NCI-H82 treated with DMSO at 0.1 percent for 48 hours (cell line): ENCODE data around the gene PORCN.
A peak's percentile ranks its signal among the peaks of the same experiment; 100 is the strongest.
"Not testable (repeated sequence)": the region's sequence is repeated elsewhere in the genome, so short reads cannot be mapped to it uniquely, and the experiment has no call there.

Source experiments
- DNase-seq: peaks from one replicate; lab custom pipeline; 2025; ENCODE audit not compliant: unreplicated experiment; lab: John Stamatoyannopoulos, UW

Gene PORCN

DNA sequence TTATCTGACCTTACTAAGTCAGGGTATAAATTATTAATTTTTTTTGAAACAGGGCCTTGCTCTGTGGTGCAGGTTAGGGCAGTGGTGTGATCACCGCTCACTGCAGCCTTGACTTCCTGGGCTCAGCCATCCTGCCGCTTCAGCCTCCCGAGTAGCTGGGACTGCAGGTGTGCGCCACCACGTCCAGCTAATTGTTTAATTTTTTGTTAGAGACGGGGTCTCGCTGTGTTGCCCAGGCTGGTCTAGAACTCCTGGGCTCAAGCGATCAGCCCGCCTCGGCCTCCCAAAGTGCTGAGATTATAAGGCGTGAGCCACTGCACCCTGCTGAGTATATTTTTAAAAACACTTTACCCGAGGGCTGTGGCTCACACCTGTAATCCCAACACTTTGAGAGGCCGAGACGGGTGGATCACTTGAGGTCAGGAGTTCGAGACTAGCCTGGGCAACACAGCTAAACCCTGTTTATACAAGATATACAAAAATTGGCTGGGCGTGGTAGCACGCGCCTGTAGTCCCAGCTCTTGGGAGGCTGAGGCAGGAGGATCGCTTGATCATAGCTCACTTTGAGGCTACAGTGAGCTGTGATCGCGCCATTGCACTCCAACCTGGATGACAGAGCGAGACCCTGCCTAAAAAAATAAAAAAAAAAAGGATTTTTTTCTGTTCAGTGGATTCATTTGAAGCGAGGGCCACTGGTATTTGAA is 30.0 kb downstream of the PORCN start:
- DNase-seq: no peak

DNA sequence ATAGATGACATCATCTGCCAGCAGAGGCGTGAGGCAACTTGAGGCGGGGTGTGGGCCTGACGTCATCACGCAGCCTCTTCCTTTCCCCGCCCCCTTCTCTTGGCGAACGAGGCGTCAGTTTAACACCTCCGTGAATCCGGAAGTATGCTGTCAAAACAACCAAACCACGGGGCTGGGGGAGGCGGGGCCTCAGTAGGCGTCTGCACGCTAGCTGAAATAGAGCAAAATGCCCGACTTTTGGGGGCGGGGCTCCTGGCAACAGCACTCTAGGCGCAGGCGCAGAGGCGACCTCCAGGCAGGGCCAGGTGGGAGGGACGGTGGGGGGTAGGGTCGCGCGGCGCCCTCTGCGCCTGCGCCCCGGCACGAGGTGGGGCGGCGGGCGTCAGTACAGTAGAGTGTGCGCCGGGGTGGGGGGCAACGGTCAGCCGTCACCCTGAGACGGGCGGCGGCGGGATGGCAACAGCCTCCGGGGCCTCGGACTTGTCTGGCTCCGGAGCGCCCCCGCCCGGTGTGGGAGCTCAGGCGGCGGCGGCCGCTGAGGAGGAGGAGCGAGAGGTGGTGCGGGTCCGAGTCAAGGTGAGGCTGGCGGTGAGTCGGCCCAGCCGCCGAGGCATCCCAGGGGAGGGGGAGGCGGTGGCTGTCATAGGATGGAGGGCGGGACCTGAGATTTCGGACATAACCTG is 30.7 kb downstream of the PORCN start, which contains the start of gene TBC1D25:
Gene TBC1D25, plus strand, starts transcription at position 370 of the 683 bp plus-strand sequence. Its CDS starts 84 bp downstream, at position 454.
- peak; percentile 94 for DNase-seq

DNA sequence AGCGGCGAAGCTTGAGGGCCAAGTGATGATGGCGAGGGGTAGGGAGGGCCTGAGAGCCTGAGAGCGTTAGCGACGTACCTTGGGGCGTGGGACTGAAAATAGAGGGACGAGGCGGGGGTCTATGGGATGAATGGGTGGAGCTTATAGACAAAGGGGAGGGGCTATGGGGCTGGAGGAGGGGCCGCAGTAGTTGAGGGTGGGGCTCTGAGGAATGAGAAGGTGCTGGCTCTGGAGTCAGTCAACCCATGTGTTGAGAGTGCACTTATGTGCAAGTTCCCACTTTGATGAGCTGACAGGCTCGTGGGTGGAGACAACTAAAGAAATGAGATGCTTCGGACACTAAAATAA is 31.2 kb downstream of the PORCN start:
- no peak for DNase-seq

DNA sequence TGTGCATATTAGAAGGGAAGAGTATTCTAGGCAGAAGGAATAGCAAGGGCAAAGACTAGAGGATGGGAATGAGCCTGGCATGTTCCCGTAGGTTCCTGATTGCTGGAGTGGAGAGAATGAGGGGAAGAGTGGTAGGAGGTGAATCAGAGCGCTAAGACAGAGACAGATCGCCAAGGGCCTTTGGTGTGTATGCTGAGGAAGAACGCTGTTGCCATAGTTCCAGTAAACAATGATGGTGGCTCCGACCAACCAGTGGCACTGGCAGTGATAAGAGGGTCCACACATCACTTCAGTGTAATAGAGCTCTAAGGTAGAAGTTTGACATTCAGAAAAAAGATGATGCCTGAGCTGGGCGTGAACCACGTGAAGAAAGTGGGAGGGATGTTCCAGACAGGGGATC is 31.7 kb downstream of the PORCN start:
- no peak for DNase-seq

DNA sequence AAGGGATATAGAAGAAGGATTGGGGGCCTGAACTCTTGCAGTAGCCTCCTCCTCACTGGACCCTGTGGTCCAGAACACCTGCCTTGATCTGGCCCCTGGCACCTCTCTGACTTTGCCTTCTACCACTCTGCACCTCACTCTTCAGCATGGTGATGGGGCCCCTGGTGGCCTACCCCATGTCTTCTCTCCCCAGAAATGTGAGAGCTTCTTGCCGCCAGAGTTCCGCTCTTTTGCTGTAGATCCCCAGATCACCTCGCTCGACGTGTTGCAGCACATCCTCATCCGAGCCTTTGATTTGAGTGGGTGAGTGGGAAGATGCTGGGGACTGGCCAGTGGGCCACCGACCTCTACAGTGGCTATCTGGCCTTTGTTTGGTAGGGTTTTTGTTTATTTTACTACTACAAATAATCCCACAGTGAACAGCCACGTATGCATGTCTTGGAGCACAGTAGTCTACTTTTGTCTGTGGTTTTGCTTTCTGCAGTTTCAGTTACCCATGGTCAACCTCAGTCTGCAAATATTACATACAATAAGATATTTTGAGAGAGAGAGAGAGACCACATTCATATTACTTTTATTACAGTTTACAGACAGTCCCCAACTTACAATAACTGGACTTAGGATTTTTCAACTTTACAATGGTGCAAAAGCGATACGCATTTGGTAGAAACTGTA is 32.5 kb downstream of the PORCN start:
- DNase-seq: no peak

DNA sequence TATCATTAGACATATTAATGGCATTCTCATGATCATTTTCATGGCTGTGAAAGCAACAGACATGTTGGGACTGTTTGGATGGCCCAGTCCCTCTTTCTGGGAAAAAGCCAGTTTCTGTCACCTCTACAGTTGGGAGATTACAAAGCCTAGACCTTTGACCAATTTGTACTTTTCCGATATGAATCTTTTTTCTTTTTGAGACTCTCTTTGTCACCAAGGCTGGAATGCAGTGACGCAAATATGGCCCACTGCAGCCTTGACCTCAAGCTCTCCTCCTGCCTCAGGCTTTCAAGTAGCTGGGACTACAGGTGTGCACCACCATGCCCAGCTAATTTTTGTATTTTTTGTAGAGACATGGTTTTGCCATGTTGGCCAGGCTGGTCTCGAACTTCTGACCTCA is 40.1 kb downstream of the PORCN start:
- no peak for DNase-seq

DNA sequence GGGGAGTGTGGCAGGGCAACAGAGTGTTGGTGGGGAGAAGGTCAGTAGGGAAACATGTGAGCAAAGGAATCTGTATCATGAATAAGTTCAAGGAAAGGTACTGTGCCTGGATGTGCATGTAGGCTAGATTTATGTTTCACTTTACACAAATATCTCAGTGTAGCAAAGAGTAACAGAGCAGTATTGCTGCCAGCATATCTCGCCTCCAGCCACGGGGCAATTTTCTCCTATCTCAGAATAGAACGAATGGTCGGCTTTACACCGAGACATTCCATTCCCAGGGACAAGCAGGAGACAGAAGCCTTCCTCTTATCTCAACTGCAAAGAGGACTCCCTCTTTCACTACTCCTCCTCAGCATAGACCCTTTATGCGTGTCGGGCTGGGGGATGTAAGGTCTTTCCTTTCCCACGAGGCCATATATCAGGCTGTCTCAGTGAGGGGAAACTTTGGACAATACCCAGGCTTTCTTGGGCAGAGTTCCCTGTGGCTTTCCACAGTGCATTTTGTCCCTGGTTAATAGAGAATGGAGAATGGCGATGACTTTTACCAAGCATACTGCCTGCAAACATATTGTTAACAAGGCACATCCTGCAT is 47.0 kb downstream of the PORCN start:
- not testable (repeated sequence) for DNase-seq

DNA sequence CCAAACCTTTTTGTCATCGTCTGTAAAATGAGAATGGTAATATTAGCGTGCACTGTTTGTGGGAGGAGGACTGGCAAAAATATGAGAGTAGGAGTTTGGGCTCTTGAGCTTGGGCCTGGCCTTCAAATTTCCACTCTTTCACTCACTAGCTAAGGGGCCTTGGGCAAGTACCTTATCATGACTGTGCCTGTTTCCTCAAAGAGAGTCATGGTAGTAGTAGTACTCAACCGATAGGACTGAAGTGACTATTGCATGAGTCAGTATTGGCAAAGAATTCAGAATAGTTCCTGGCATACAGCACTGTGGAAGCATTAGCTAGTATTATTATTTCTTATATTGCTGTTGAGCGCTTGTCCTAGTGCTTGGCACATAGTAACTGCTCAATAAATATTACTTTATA is 49.5 kb downstream of the PORCN start:
- DNase-seq: no peak

DNA sequence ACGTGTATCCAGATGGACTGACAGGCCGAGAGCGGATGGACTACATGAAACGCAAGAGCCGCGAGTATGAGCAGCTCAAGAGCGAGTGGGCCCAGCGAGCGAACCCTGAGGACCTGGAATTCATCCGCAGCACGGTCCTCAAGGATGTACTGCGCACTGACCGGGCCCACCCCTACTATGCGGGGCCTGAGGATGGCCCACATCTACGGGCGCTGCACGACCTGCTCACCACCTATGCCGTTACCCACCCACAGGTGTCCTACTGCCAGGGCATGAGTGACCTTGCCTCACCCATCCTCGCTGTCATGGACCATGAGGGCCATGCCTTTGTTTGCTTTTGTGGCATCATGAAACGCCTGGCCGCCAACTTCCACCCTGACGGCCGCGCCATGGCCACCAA is 50.8 kb downstream of the PORCN start:
- DNase-seq: no peak

DNA sequence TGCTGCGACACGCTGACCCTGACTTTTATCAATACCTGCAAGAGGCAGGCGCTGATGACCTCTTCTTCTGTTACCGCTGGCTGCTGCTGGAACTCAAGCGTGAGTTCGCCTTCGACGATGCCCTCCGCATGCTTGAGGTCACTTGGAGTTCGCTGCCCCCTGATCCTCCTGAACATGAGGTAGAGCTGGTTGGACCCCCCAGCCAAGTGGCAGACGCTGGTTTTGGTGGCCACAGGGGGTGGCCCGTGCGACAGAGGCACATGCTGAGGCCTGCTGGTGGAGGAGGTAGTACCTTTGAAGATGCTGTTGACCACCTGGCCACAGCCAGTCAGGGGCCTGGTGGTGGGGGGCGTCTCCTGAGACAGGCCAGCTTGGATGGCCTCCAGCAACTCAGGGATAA is 51.3 kb downstream of the PORCN start:
- no peak for DNase-seq

DNA sequence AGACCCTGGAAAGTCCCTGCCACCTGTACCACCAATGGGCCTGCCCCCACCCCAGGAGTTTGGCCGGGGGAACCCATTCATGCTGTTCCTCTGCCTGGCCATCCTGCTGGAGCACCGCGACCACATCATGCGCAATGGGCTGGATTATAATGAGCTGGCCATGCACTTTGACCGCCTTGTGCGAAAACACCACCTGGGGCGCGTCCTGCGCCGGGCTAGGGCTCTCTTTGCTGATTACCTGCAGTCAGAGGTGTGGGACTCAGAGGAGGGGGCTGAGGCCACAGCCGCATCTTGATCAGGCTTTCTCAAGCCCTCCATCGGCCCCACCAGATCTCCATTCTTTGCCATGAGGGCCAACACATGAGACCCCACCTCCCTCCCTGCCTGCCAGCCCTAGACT is 51.9 kb downstream of the PORCN start:
- DNase-seq: no peak

DNA sequence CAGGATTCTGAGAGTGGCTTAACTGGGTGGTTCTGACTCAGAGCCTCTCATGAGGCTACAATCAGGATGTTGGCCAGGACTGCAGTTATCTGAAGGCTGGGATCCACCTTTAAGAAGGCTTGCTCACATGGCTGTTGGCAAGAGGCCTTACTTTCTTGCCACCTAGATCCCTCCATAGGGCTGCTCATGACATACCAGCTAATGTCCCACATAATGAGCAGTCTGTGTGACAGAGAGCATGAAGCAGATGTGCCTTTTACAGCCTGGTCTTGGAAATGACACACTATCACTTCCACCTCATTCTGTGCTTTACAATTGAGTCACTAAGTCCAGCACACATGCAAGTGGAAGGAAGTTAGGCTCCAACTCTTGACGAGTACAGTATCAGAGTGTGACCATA is 61.2 kb downstream of the PORCN start:
- no peak for DNase-seq
